GM12892 (cell line): ENCODE results near the gene RAD1.

Experiments
- DNase-seq: peaks from one replicate; pipeline ENCODE4 v3.0.0; 2011; ENCODE audit not compliant: insufficient read length
- FAIRE-seq: peaks from 2 replicates; lab custom pipeline; 2011; peaks lifted over from hg19 to GRCh38; lab: Jason Lieb, UNC
- POLR2A ChIP-seq: IDR thresholded peaks from 2 replicates; pipeline ENCODE4 v1.6.1; 2011; ENCODE audit warnings: low read depth, low read length, control low read depth
- POLR2AphosphoS5 ChIP-seq: IDR thresholded peaks from 2 replicates; pipeline ENCODE4 v1.6.1; 2011; ENCODE audit warnings: low read depth, low read length, control low read depth
- TAF1 ChIP-seq: IDR thresholded peaks from 2 replicates; pipeline ENCODE4 v1.6.1; 2011; ENCODE audit warnings: low read depth, mild to moderate bottlenecking, control low read depth, low read length, borderline replicate concordance

The RAD1 gene

DNA sequence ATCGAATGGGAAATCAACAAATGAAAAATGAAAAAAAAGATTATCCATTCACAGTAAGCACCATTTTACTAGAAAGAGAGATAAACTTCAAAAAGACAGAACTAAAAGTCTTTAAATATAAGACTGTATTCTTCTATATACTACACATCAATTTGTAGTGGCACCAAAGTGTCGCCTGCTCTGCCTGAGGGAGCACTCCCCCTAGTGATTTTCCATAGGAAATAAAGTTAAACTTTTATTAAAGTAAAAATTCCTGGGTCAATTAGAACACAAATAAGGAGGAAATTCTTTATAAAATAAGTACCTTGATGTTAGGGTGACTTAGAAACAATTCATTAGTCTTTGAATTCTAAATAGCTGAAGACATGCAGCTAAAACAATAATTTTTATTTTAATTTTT is 9.7 kb downstream of the RAD1 start:
- no peak for TF ChIP-seq POLR2AphosphoS5
- no peak for TF ChIP-seq POLR2A
- no peak for TF ChIP-seq TAF1
- DNase-seq (no peak), FAIRE-seq (no peak)

DNA sequence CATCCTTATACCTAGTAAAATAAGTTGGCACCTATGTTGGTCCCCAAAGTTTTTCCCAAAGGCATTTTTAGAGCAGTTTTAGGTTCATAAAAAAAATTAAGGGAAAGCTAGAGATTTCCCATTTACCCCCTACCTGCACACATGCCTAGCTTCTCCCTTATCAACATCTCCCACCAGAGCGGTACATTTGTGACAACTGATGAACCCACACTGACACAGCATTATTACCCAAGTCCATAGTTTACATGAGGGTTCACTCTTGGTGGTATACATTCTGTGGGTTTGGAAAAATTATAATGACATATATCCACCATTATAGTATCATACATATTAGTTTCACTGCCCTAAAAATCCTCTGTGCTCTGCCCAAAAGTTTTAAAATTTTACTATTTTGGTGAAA is 12.0 kb downstream of the RAD1 start:
- no peak for DNase-seq
- no peak for FAIRE-seq
- TF ChIP-seq POLR2AphosphoS5: no peak
- no peak for TF ChIP-seq TAF1
- no peak for TF ChIP-seq POLR2A

DNA sequence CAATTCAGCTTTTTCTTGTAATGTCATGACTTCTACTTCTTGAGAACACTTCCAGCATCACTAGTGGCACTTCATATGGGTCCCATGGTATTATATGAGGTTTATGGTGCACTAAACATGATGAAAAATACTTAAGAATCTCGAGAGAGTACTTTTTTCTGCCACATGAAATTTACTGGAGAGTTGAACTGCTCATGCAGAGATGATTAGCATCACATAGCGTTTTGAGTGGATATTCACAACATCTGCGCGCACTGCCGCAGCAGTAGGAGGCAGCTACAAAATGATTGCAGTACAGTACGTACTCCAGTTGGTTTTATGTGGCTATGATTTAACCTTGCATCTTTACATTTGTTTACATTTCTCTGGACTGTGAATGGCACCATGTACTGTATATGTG is 14.7 kb downstream of the RAD1 start:
- FAIRE-seq (no peak), DNase-seq (no peak)
- no peak for TF ChIP-seq POLR2AphosphoS5
- TF ChIP-seq TAF1: no peak
- TF ChIP-seq POLR2A: no peak

DNA sequence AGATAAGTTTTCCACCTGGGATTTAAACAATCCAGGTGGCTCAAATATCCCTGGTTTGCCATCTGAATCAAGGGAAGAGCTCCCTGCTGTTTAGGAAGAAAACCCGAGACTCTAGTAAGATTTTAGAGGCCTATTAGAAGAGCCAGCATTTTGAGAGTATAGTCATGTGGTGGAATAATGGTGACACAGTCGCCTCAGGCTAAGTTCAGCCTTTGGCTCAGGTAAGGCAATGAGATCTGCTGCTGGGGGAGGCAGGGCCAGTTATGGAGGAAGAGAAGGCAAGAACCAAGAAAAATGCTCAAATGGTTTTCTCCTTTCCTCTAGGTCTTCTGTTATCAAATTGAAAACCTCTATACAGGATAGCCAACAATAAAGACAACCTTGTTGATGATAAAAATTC is 16.2 kb downstream of the RAD1 start:
- TF ChIP-seq POLR2A: no peak
- no peak for TF ChIP-seq TAF1
- no peak for TF ChIP-seq POLR2AphosphoS5
- DNase-seq (no peak), FAIRE-seq (no peak)

DNA sequence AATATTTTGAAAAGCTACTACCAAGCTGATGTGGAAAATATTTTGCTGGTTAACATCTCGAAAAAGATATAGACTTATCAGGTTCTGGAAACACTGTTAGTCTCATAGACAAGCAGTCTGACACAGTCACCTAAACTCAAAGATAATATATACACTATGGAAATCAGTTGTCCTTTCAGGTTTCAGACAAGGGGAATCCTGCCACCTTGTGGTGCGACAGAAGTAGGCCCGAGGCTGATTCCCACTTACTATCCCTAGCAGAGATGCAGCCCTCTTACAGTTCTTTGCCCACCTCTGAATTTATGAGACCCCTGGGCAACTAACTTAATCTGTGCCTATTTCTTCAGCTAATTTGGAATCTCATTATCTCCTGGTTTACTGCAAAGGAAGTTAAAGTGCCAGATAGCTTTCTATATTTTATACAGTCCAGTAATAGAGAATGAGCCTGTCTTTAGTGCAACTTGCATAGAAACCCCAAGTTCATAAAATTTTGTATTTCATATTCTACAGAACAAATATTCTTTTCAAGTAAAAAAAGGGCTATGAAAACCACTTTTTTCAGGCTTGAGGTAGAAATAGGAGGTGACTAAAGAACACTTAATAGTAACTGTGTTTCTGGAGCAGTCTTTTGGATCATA is 16.9 kb downstream of the RAD1 start:
- TF ChIP-seq POLR2AphosphoS5 (no peak), TAF1 (no peak), POLR2A (no peak)
- DNase-seq (no peak), FAIRE-seq (peak; percentile 88)

DNA sequence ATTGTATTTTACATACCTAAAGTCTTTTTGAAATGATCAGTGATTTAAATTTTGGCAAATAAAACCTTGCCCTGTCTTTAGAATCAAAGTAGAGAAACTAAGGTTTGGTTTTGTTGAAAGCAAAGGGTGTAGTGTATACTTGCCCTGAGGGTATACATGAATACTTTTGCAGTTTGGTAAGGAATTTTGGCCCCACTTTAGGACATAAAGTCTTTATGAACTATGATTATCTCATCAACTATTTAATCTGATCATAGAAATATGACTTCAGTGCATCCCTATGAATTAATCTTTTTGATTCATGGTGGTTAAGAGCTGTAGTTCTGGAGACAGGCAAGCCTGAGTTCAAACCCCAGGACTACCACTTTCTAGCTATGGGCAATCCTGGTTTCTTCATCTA is 17.7 kb downstream of the RAD1 start:
- no peak for DNase-seq
- TF ChIP-seq POLR2A (no peak), POLR2AphosphoS5 (no peak), TAF1 (no peak)
- no peak for FAIRE-seq

DNA sequence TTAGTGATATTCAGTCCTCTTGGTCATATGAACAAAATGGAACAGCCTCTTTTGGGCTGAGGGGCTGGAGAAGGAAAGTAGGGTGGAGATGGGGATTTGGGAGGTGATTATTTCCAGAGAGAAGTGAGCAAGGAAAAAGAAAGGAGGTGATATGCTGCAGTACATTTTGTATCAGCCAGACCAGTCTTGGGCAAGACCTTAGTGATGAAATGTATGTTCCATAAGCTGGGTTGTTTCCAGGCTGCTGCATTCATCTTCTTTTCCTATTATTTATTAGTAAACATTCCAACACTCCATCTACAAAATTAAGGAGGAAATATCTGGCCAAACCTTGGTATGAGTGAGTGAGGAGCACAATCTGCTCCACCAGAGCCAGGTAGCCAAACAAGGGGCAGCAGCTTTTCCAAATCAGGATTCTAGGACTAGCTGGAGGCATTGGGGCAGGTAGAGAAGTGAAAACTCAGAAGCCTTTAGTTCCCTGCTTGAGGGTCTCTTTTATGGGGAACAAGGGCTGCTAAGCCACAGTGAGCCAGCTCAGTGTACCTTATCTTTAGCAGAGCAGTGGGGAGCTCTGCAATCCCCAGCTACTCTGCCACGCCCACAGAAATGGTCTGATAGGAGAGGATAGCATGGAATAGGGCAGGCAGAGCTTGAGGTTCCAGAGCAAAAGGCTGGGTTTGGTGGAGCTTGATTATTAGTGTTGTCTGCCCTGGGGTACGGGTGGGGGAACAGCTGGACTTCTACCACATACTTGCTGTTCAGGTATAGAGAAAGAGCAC is 19.5 kb downstream of the RAD1 start:
- no peak for DNase-seq

DNA sequence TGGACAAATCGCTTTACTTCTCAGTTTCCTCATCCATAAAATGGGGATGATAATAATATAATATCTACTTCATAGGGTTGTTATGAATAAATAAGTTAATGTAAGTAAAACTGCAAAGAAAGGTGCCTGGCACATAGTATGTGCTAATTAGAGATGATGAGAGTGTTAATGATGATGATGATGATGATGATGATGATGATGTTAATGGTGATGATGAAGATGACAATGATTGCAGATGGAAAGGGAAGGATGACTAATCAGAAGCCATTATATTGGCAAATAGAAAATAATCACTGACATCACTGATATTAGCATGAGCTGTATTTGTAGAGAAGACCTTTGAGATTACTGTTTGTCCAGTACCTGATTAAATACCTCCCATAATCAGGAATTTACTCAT is 20.6 kb downstream of the RAD1 start:
- no peak for TF ChIP-seq POLR2AphosphoS5
- TF ChIP-seq POLR2A: no peak
- no peak for TF ChIP-seq TAF1
- DNase-seq: no peak
- no peak for FAIRE-seq

More for the DNA sequence above, 19.5 kb downstream of the RAD1 start:
- FAIRE-seq: no peak
- TF ChIP-seq POLR2AphosphoS5 (no peak), POLR2A (no peak), TAF1 (no peak)

DNA sequence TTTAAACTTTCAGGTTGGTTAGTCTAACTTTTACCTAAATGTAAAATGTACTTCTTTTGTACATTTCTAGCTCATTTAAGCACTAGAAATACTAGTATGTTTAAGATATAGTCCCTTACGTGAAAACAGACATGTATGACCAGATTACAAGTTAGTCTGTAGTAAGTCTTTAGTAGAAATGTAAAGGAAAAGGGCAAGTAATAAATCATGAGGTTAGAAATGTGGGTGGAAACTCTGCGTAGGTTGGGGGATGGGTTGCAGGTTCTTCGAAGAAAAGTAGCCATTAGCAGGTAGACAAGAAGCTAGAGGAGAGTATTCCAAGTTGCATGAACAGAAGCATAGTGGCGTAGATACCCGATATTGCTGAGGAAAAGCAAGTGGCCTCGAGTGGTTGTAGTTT is 22.9 kb downstream of the RAD1 start:
- FAIRE-seq (no peak), DNase-seq (no peak)
- TF ChIP-seq POLR2AphosphoS5 (no peak), POLR2A (no peak), TAF1 (no peak)

DNA sequence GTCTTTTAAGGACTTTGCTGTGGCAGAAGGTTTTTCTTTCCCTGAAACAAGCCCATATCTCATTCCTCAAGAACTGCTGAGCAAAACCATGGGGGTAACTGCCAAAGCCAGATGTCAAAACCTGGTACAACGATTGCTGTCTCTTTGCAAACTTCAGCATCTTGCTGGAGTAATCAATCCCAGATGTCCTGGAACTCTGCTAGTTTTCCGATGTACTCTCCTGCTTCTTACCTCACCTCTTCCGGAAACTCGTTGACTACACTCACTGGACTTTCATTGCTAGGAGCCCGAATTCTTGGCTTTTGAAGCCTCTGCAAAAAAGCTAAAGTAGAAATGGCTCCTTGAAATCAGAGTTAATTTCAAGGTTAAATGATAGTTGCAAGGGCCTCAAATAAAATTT is 23.3 kb downstream of the RAD1 start:
- TF ChIP-seq POLR2AphosphoS5 (no peak), TAF1 (no peak), POLR2A (no peak)
- FAIRE-seq: no peak
- DNase-seq: no peak

DNA sequence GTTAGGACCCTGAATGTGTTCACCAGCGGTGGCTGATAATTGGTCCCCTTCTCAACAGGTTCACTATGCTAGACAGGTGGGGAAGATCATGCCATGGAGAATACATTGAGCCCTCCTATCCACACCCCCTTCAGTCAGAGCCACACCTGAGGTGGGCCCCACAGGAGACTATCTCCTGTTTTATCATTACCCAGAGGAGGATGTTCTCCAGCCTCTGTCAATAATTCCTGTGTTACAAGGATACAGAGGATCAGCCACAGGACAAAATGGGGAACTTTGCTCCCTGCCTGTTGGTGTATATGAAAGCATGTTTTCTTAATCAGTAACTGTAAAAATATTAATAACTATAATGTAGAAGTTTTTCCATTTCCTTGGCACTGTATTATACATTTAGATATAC is 25.9 kb downstream of the RAD1 start:
- FAIRE-seq: no peak

DNA sequence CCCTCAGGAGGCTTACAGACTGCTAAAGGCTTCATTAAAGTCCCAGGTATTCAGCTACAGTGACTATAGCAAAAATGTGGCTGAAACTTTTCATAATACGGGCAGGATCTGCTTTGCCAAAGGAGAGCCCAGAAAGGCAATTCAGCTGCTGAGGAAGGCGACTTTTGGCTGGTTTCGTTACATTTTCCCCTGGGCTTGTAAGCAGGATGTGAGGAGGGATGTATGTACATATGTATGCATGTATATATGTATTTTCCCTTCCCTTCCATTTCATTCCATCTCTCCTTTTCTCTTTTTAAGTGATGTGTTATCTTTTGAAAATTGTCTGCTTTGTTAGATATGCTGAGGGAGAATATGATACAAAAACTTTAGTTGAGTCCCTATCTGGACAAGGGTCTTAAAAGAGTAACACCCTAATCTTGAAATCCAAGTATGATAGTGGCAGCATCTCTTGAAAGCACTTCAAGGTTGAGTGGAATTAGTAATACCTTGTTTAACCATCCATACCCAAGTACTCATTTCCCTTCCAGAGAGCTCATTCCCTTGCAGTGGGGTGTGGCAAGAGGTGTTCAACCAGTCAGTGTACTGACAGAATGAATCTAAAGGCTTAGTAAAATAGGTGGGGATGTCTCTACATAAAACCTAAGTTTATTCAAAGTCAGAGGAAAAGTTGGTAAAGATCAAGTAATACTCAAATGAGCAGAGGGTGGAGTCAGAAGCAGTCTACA is 28.7 kb downstream of the RAD1 start:
- DNase-seq (no peak), FAIRE-seq (no peak)
- TF ChIP-seq TAF1 (no peak), POLR2A (no peak), POLR2AphosphoS5 (no peak)

More for the DNA sequence above, 25.9 kb downstream of the RAD1 start:
- no peak for DNase-seq
- TF ChIP-seq TAF1: no peak
- TF ChIP-seq POLR2A: no peak
- TF ChIP-seq POLR2AphosphoS5: no peak
